IPS-18a (cell line): Measurements from ENCODE around the gene TRPV5.

Experiments used
- H3K27ac ChIP-seq: one replicate; pipeline ENCODE4 v1.5.1; 2013; ENCODE audit warnings: low read length
- H3K27me3 ChIP-seq: one replicate; pipeline ENCODE4 v1.6.1; 2013; ENCODE audit warnings: mild to moderate bottlenecking, low read length; ENCODE audit not compliant: control insufficient read depth, insufficient read depth
- H3K36me3 ChIP-seq: one replicate; pipeline ENCODE4 v1.6.1; 2013; ENCODE audit warnings: low read depth, low read length; ENCODE audit not compliant: control insufficient read depth
- H3K4me1 ChIP-seq: one replicate; pipeline ENCODE4 v1.6.1; 2013; ENCODE audit warnings: low read depth, low read length; ENCODE audit not compliant: control insufficient read depth
- H3K4me3 ChIP-seq: one replicate; pipeline ENCODE4 v1.5.1; 2013; ENCODE audit warnings: low read length
- H3K9ac ChIP-seq: one replicate; pipeline ENCODE4 v1.6.1; 2013; ENCODE audit warnings: mild to moderate bottlenecking, low read length, moderate library complexity
- H3K9me3 ChIP-seq: one replicate; pipeline ENCODE4 v1.6.1; 2013; ENCODE audit warnings: low read depth, low read length; ENCODE audit not compliant: control insufficient read depth

Gene TRPV5

DNA sequence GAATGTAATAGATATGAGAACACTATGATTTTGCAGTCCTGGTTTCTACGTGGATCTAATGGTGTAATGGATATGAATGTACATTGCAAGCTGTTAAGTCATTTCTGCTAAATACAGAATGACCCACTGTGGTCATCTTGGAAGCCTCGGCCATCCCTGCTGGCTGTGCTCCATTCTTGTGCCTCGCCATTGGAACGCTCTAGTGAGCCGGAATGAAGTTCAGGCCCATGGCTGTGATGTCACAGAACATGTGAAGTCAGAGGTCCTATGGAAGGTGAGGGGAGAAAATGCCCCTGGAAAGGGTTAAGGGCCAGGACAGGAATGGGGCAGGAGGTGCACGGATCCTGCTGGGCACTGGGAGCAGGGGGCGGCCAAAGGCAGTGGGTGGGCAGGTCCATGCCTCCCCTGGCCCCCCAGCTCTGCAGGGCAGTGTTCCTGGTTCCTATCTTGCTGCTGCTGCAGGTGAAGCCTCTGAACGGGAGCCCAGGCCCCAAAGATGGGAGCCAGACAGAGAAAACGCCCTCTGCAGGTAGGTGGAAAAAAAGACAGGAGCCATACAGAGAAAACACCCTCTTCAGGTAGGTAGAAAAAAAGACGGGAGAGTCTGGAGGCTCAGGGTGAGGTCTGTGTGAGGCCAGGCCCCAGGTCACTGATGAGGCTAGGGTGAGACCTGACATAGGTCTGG, 5.8 kb upstream of the TRPV5 start, which contains the start of gene LLCFC1:
Gene LLCFC1 (plus strand): TSS at position 259 of the 685 bp plus-strand sequence. CDS start 138 bp downstream, at position 397.
- Histone ChIP-seq H3K27ac (no peak within 1 kb of the TSS), H3K9me3 (no peaks in the 10 kb centered on the region), H3K4me3 (no peak within 1 kb of the TSS), H3K36me3 (no peaks in the 10 kb centered on the region), H3K4me1 (no peaks in the 10 kb centered on the region), H3K9ac (no peak within 1 kb of the TSS), H3K27me3 (no peaks in the 10 kb centered on the region)

- no peak overlapping the region for H3K27ac ChIP-seq
- no peak overlapping the region for H3K9ac ChIP-seq
- H3K36me3 ChIP-seq: no peaks in the 10 kb centered on the region
- no peaks in the 10 kb centered on the region for H3K27me3 ChIP-seq
- no peaks in the 10 kb centered on the region for H3K9me3 ChIP-seq
- no peaks in the 10 kb centered on the region for H3K4me1 ChIP-seq
- no peak overlapping the region for H3K4me3 ChIP-seq
Measured at GRCh38 chr7:142938611-142939010, 5.1 kb upstream of the TRPV5 start.

DNA sequence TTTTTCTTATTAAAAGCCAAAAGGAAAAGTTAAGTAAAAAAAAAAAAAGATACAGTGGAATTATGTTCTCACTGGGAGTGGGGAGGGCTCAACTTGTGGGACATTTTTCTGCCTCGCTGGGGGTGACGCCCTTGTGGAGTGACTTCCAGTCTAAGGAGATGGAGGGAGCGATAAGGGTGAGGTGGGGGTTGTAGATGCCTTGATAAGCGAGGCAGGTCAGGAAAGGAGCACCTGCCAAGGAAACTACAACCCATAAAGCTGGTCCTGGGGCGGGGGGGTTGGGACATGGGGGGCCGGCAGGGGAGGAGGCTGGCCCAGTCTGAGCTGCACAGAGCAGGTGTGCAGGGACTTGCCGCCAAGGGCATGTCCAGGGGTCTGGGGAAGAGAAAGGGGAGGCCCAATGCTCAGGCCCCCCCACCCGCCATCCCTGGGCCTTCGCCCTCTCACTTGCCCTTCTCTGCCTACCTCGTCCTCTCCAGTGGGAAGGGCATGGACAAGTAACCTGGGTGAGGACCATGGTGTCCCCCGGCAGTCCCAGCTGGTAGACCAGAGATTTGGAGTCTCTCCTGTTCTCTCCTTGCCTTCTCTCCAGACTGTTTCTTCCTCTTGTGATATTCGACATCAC, 2.5 kb upstream of the TRPV5 start:
- Histone ChIP-seq H3K36me3 (no peaks in the 10 kb centered on the region), H3K4me3 (no peak overlapping the region), H3K9ac (no peak overlapping the region), H3K9me3 (no peaks in the 10 kb centered on the region), H3K4me1 (peaks cover 7% of the 10 kb centered on the region), H3K27ac (no peak overlapping the region), H3K27me3 (no peaks in the 10 kb centered on the region)

GRCh38 chr7:142934056-142934455, 510 bp upstream of the TRPV5 start:
- Histone ChIP-seq H3K9ac (no peak overlapping the region), H3K4me3 (no peak overlapping the region), H3K27me3 (no peaks in the 10 kb centered on the region), H3K36me3 (no peaks in the 10 kb centered on the region), H3K27ac (no peak overlapping the region), H3K9me3 (no peaks in the 10 kb centered on the region), H3K4me1 (peaks cover 7% of the 10 kb centered on the region)

- Histone ChIP-seq H3K27me3 (no peaks in the 10 kb centered on the region), H3K9ac (no peak overlapping the region), H3K4me1 (peaks cover 7% of the 10 kb centered on the region), H3K27ac (no peak overlapping the region), H3K4me3 (no peak overlapping the region), H3K9me3 (no peaks in the 10 kb centered on the region), H3K36me3 (no peaks in the 10 kb centered on the region)
Measured at GRCh38 chr7:142933092-142933475, 462 bp downstream of the TRPV5 start.

- no peak overlapping the region for H3K4me3 ChIP-seq
- H3K27me3 ChIP-seq: no peaks in the 10 kb centered on the region
- no peaks in the 10 kb centered on the region for H3K36me3 ChIP-seq
- no peak overlapping the region for H3K27ac ChIP-seq
- H3K9ac ChIP-seq: no peak overlapping the region
- peaks cover 7% of the 10 kb centered on the region for H3K4me1 ChIP-seq
- H3K9me3 ChIP-seq: no peaks in the 10 kb centered on the region
Measured at GRCh38 chr7:142932386-142933091, 1.0 kb downstream of the TRPV5 start.

GRCh38 chr7:142930126-142930730, 3.3 kb downstream of the TRPV5 start:
- Histone ChIP-seq H3K4me3 (no peak overlapping the region), H3K27me3 (peaks cover 12% of the 10 kb centered on the region), H3K4me1 (peaks cover 7% of the 10 kb centered on the region), H3K27ac (no peak overlapping the region), H3K36me3 (no peaks in the 10 kb centered on the region), H3K9me3 (no peaks in the 10 kb centered on the region), H3K9ac (no peak overlapping the region)

- Histone ChIP-seq H3K9ac (no peak overlapping the region), H3K4me1 (peaks cover 5% of the 10 kb centered on the region), H3K27ac (no peak overlapping the region)
Measured at GRCh38 chr7:142927949-142928348, 5.6 kb downstream of the TRPV5 start.

DNA sequence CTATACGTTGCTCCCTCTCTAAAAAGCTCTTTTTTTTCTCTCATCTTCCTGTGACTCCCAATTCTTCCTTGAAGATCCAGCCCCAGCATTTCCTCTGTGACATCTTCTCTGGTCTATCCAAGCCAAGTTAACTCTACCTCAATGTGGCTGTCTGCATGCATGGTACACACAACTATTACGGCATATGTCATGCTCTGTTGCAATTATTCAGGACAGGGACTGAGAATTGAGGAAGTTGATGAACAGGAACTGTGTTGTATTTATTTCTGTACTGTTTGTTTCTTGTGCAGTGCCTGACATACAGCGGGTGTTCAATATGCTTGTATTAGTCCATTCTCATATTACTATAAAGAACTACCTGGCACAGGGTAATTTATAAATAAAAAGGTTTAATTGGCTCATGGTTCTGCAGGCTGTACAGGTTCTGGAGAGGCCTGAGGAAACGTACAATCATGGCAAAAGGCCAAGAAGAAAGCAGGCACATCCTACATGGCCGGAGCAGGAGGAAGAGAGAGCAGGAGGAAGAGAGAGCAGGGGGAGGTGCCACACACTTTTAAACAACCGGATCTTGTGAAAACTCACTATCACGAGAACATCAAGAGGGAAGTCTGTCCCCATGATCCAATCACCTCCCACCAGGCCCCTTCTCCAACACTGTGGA, 6.3 kb downstream of the TRPV5 start:
- no peak overlapping the region for H3K9ac ChIP-seq
- no peaks in the 10 kb centered on the region for H3K36me3 ChIP-seq
- H3K27ac ChIP-seq: no peak overlapping the region
- H3K4me1 ChIP-seq: no peaks in the 10 kb centered on the region
- peaks cover 12% of the 10 kb centered on the region for H3K27me3 ChIP-seq
- H3K4me3 ChIP-seq: no peak overlapping the region
- H3K9me3 ChIP-seq: no peaks in the 10 kb centered on the region

More at GRCh38 chr7:142927949-142928348, 5.6 kb downstream of the TRPV5 start:
- Histone ChIP-seq H3K27me3 (peaks cover 12% of the 10 kb centered on the region), H3K9me3 (no peaks in the 10 kb centered on the region), H3K4me3 (no peak overlapping the region), H3K36me3 (no peaks in the 10 kb centered on the region)

GRCh38 chr7:142925413-142925812, 8.1 kb downstream of the TRPV5 start:
- no peaks in the 10 kb centered on the region for H3K9me3 ChIP-seq
- no peaks in the 10 kb centered on the region for H3K4me1 ChIP-seq
- H3K9ac ChIP-seq: no peak overlapping the region
- H3K36me3 ChIP-seq: no peaks in the 10 kb centered on the region
- peaks cover 12% of the 10 kb centered on the region for H3K27me3 ChIP-seq
- no peak overlapping the region for H3K4me3 ChIP-seq
- H3K27ac ChIP-seq: no peak overlapping the region

- Histone ChIP-seq H3K27me3 (peaks cover 12% of the 10 kb centered on the region), H3K4me3 (no peak overlapping the region), H3K36me3 (no peaks in the 10 kb centered on the region), H3K9ac (no peak overlapping the region), H3K27ac (no peak overlapping the region), H3K4me1 (no peaks in the 10 kb centered on the region), H3K9me3 (no peaks in the 10 kb centered on the region)
Measured at GRCh38 chr7:142923391-142923790, 10.2 kb downstream of the TRPV5 start.
